ENCODE results near the gene BTBD16. TPM values are rescaled to one million over a fixed set of nuclear protein-coding genes. Genes with fewer than 3 reads are reported as not detected.
A peak's percentile ranks its signal among the peaks of the same experiment; 100 is the strongest.

BTBD16 gene
- polyA plus RNA-seq, 4 donors, result 0.66 to 1.8 (median 1.1) TPM

DNA sequence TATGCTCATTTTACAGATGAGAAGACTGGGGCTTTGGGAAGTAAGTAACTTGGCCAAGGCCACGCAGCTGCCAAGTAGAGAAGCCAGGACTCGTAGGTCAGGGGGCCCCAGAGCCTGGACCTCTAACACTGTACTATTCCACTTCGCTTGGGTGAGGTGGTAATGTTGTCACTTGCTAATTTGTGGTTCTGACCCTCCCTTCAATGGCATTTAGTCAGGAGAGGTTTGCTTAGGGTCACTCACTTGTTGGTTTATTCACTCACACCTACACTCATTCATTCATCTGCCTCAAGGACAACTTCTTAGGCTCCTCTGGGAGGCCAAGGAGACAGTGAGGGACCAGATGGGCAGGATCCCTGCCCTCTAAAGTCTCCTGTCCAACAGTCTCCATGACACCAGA, 21.3 kb downstream of the BTBD16 start:
- DNase-seq (ENCODE audit: low read depth in 4 of 4, low spot score in 3 of 4), result no peak

GRCh38 chr10:122293156-122293960, 22.3 kb downstream of the BTBD16 start:
- DNase-seq (ENCODE audit: low read depth in 4 of 4, low spot score in 3 of 4), result no peak

DNA sequence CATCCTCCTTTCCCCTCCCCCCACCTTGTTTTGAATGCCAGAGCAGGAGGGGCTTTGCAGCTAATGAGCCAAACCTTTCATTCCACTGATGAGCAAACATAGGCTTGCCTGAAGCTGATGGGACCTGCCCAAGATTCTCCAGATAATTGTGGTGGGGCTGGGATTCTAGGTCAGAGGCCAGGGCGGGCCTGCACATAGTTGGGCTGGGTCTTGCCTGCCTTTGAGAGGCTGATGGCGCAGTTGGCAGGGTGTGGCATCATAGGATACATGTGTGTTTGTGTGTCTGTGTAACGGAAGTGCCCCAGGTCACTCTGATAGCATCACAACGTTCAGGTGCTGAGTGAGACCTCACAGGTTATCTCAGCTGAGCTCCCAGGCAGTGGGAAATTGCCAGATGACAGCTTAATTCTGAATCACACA, 22.9 kb downstream of the BTBD16 start:
- no peak for DNase-seq (ENCODE audit: low read depth in 4 of 4, low spot score in 3 of 4)

GRCh38 chr10:122294511-122295450, 23.7 kb downstream of the BTBD16 start:
- DNase-seq (ENCODE audit: low read depth in 4 of 4, low spot score in 3 of 4), result no peak

GRCh38 chr10:122295451-122295809, 24.3 kb downstream of the BTBD16 start:
- no peak for DNase-seq (ENCODE audit: low read depth in 4 of 4, low spot score in 3 of 4)

DNA sequence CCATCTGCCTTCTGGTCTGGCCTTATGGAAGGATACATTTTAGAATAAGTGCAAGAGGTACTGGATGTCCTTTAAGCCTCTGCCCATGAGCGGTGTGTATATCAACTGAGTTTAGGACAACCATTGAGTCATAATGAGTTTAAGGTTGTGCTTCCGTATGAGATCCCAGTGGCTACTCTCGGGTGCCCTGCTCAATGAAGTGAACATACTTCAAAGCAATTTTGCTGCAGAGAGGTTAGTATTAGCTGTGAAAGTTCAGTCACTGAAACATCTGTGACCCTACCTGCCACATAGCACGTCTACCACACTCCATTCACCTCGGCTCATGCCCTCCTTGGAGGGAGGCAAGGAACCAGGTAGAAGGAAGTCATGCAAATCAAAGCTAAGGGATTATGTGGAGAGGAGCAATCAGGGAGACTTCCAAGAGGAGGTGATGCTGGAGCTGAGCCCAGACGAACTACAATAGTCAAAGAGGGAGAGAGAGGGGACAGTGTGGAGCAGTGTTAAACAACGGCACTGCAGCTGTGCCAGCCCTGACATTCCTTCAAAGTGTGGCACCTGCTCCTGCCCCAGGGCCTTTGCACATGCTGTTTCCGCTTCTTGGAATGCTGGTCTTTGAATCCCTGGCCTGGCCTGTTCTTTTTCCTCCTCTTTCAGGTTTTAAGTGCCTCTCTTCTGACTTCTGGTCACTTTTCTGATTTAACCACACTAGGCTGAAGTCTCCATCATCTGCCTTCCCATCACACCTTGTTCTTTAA, 25.4 kb downstream of the BTBD16 start:
- no peak for DNase-seq (ENCODE audit: low read depth in 4 of 4, low spot score in 3 of 4)

- no peak for DNase-seq (ENCODE audit: low read depth in 4 of 4, low spot score in 3 of 4)
Observed at GRCh38 chr10:122297583-122297982, 26.5 kb downstream of the BTBD16 start.

- no peak for DNase-seq (ENCODE audit: low read depth in 4 of 4, low spot score in 3 of 4)
Observed at GRCh38 chr10:122298206-122298597, 27.1 kb downstream of the BTBD16 start.

DNA sequence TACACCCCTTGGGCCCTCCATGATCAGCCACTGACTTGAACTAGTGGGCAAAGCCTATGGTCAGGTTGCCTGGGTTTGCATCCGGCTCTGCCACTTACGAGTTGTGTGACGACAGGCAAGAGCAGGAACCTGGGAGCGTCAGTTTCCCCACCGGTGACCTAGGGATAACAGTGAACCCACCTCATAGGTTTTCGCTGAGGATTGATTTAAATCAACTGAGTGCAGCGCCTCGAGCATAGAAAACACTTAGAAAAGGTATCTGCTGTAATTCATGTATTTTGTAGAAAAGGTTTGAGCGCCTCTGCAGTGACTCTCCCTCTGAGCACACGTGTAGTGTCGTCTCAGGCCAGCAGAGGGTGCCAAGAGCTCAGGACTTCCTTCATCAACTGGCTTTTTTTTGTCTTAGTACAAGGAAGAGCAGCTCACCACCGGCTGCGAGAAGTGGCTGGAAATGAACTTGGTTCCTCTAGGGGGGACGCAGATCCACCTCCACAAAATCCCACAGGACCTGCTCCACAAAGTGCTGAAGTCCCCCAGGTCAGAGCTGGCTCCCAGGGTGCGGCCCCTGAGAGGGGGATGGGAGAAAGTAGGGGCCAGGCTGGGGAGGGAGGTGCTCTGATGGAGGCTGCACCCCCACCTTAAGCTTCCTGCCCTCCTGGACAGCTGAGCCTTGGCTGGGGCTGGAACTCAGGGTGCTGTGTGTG, 27.7 kb downstream of the BTBD16 start:
- DNase-seq (ENCODE audit: low read depth in 4 of 4, low spot score in 3 of 4), result peak; percentile 64 to 79 (median 68)

DNA sequence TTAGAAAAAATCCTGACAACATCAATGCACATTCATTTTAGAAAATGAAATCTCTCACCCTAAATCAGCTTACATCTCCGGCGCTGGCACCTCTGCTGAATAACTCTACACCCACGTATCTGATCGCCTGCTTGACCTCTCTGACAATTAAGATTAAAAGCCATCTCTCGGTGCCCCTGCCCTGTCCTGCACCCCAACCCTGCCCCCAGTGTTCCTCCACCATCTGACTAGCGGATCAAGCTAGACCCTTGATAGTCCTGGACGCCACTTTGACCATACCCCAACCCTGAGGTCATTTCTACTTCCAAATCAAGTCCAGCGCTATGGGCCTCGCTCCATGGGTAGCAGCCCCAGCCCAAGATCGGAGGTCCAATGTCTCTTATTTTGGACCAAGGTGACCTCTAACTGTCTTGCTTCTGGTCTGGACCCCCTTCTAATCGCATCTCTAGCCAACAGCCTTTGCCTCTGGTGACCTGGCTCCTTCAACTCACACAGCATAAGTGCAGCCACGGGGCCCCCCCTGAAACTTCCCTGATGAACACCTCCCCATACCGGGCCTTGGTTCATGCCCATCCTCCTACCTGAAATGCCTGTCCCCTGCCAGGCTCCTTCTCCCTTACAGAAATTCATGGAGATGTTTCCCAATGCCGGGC, 28.5 kb downstream of the BTBD16 start:
- no peak for DNase-seq (ENCODE audit: low read depth in 4 of 4, low spot score in 3 of 4)

DNA sequence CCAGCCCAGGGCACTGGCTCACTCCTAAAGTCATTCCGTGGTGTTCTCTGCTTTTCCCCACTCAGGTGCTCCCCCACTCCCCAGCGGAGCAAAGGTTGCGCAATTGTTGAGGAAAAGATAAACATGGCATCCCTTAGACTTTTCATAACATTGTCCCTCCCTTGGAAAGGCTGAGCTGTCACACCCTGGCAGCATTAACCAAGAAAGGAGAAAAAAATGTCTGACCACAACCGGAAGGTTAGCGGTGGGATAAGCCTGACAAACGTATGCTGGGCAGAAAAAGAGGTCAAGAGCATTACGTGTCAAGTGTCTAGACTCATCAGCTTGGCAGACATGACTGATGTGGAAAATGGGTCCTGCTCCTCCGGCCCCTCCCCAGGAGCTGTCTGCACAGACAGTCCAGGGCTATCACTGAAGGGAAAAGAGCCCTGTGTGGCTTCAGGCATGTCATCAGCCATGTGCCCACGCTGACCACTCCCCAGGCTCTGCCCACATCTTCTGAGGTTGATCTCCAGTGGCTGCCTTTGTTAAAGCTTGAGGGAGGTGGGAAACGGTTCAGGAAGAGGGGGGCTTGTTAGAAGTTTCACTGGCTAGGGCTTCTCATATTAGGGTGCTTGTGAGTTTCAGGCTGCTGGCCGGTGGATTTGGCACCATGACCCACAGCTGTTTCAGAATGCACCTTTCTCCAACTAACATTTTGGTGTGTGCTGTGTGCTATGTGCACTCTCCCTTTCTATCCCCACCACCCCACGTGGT, 30.1 kb downstream of the BTBD16 start:
- no peak for DNase-seq (ENCODE audit: low read depth in 4 of 4, low spot score in 3 of 4)

- DNase-seq (ENCODE audit: low read depth in 4 of 4, low spot score in 3 of 4), result no peak
Observed at GRCh38 chr10:122301811-122302115, 30.7 kb downstream of the BTBD16 start.

- no peak for DNase-seq (ENCODE audit: low read depth in 4 of 4, low spot score in 3 of 4)
Observed at GRCh38 chr10:122302315-122302714, 31.2 kb downstream of the BTBD16 start.

DNA sequence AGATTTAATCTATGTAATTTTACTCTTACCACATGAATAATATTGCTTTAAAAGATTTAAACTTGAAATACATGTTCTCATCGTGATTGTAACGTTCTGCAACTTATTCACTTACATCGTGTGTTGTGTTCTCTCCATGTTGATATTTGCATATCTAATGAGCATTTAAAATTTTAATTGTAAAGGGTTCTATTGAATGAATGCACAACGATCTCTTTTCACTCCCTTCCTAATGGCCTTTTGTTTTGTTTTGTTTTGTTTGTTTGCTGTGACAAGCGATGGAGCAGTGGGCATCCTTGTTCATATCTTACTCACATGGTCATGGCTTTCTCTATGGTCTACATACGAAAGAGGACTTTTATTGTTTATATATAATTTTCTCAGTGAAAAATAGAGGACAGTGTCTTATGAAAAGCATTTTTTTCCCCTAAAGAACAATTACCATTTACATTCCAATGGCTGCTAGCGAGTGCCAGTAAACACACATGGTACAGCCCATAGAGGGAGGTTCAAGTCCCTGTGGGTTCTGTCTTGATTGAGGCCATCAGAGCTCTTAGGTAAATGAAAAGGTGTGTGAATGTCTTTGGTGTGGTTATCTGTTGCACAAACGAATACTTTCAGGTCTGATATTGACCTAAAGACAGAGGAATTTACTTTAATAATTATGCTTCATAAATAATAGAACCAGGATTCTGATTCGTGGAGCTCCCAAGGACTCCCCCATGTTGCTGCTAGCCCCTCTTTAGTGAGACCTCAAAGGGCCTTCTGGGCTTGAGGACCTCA, 32.4 kb downstream of the BTBD16 start:
- no peak for DNase-seq (ENCODE audit: low read depth in 4 of 4, low spot score in 3 of 4)

GRCh38 chr10:122304054-122304579, 33.0 kb downstream of the BTBD16 start:
- no peak for DNase-seq (ENCODE audit: low read depth in 4 of 4, low spot score in 3 of 4)

GRCh38 chr10:122306282-122306681, 35.2 kb downstream of the BTBD16 start:
- DNase-seq (ENCODE audit: low read depth in 4 of 4, low spot score in 3 of 4), result no peak

GRCh38 chr10:122306744-122307143, 35.6 kb downstream of the BTBD16 start:
- DNase-seq (ENCODE audit: low read depth in 4 of 4, low spot score in 3 of 4), result no peak

Measured in right renal pelvis (tissue), 4 donors.